Adipocyte (in vitro differentiated cells): Measurements from ENCODE around the gene UVRAG.

Experiments used
- DNase-seq: peaks from one replicate; pipeline ENCODE4 v3.0.0-alpha.2; 2015; ENCODE audit warnings: low read depth
- H3K27me3 ChIP-seq: replicated peaks from 2 replicates; pipeline ENCODE4 v1.7.0; 2013; ENCODE audit warnings: mild to moderate bottlenecking, low read length, moderate library complexity; ENCODE audit not compliant: control insufficient read depth, insufficient read depth
- H3K36me3 ChIP-seq: 2 replicates; pipeline ENCODE4 v1.7.0; 2013; ENCODE audit warnings: low read length, mild to moderate bottlenecking, moderate library complexity; ENCODE audit not compliant: control insufficient read depth, insufficient read depth, severe bottlenecking
- H3K4me1 ChIP-seq: 2 replicates; pipeline ENCODE4 v1.7.0; 2013; ENCODE audit warnings: mild to moderate bottlenecking, low read length, moderate library complexity; ENCODE audit not compliant: control insufficient read depth, insufficient read depth
- H3K4me3 ChIP-seq: 2 replicates; pipeline ENCODE4 v1.7.0; 2013; ENCODE audit warnings: mild to moderate bottlenecking, low read length, moderate library complexity
- H3K9ac ChIP-seq: 2 replicates; pipeline ENCODE4 v1.7.0; 2013; ENCODE audit warnings: mild to moderate bottlenecking, low read length, moderate library complexity
- H3K9me3 ChIP-seq: 2 replicates; pipeline ENCODE4 v1.7.0; 2013; ENCODE audit warnings: mild to moderate bottlenecking, low read length, moderate library complexity; ENCODE audit not compliant: control insufficient read depth

Gene UVRAG

DNA sequence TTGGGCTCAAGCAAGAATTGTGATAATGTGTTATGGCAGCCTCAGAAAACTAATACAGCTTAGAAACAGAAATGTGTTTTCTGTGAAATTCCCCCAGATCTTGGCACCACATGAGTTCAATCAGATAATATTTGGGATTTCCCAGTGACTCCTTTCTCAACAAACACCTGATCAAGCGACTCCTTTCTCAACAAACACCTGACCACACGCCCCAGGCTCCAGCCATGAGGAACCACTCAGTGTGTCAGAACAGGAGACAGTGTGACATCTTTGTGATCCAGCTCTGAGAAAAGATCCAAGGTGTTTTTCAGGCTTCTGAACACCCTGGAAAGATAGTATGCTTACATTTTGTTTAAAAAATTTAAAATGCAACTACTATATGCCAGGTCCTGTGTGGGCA, 1.9 kb upstream of the UVRAG start:
- Histone ChIP-seq H3K4me1 (peaks cover 37% of the 10 kb centered on the region), H3K4me3 (no peak overlapping the region), H3K9ac (no peak overlapping the region), H3K36me3 (no peaks in the 10 kb centered on the region), H3K9me3 (no peaks in the 10 kb centered on the region), H3K27me3 (no peaks in the 10 kb centered on the region)
- DNase-seq, result no peak

DNA sequence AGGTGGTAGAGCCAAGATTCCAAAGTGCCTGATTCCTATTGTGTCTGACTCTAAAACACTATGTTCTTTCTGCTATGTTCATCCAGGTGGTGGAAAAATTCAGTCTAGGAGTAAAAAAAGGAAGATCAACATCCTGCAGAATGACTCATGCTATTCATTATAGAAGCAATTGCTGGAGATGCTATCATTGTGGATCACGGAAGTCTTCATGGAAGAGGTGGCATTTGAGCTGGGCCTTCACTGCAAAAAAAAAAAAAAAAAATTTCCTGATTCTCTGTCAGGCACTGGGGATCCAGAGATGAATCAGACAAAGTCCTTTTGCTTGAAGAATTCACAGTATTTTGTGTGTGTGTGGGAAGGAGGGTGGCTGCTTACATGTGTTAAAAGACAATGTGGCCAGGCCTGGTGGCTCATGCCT, 1.4 kb upstream of the UVRAG start:
- no peak for DNase-seq
- peaks cover 37% of the 10 kb centered on the region for H3K4me1 ChIP-seq
- H3K9ac ChIP-seq, result peak overlapping the region; percentile 81
- no peaks in the 10 kb centered on the region for H3K36me3 ChIP-seq
- H3K27me3 ChIP-seq, result no peaks in the 10 kb centered on the region
- peak overlapping the region; percentile 98 for H3K4me3 ChIP-seq
- no peaks in the 10 kb centered on the region for H3K9me3 ChIP-seq

DNA sequence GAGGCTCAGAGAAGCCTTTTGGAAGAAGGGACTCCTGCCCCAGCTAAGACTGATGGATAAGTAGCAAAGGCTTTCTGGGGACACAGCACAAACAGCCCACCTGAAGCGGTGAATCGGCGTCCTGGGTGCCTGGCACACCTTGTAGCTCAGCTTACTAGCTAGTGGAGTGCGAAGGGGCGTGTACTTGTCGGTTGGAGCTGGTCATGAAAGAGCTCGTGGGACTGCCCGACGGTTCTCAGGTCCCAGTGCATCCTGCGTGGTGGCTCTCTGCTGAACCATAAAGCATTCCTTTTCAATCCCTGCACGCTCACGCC, 690 bp upstream of the UVRAG start:
- no peaks in the 10 kb centered on the region for H3K9me3 ChIP-seq

DNA sequence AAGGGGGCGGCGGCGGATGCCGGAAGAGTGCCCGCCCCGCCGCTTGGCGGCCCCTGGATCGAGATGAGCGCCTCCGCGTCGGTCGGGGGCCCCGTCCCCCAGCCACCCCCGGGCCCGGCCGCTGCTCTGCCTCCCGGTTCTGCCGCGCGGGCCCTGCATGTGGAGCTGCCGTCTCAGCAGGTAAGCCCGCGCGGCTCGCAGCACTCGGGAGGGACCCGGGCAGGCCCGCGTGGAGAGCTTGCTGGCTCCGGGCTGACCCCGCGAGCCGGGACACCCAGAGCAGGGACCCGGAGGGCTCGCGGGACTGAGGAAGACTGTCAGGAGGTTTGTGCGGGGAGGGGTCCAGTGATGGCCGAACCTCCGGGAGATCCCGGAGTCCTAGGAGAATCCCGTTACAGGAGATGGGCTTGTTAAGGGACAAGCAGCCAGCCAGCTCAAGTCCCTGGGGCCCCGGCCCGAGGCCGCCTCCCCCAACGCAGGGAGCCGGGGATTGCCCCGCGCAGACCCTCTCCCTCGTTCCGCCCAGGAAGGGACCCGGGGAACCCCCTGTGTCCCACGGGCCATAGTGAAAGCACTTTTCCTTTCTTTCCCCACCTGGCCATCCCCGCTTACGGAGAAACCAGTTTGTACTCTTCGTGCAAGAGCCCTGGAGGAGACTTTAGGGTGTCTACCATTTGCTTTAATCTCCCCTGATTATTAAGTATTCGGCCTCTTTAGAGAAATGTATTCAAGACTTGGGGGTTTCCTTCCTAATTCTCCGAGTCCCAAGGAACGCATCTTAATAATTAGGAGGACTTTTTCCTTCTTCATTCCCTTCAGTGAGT, 547 bp downstream of the UVRAG start:
- peak overlapping the region; percentile 96 for H3K9ac ChIP-seq
- H3K4me1 ChIP-seq, result peaks cover 45% of the 10 kb centered on the region
- H3K4me3 ChIP-seq, result peak overlapping the region; percentile 98
- no peaks in the 10 kb centered on the region for H3K27me3 ChIP-seq
- H3K36me3 ChIP-seq, result no peaks in the 10 kb centered on the region
- peak; percentile 68 for DNase-seq
- no peaks in the 10 kb centered on the region for H3K9me3 ChIP-seq

More for the DNA sequence above, 690 bp upstream of the UVRAG start:
- Histone ChIP-seq H3K27me3 (no peaks in the 10 kb centered on the region), H3K4me3 (peak overlapping the region; percentile 98), H3K9ac (peak overlapping the region; percentile 81), H3K36me3 (no peaks in the 10 kb centered on the region), H3K4me1 (peaks cover 44% of the 10 kb centered on the region)
- DNase-seq, result no peak

DNA sequence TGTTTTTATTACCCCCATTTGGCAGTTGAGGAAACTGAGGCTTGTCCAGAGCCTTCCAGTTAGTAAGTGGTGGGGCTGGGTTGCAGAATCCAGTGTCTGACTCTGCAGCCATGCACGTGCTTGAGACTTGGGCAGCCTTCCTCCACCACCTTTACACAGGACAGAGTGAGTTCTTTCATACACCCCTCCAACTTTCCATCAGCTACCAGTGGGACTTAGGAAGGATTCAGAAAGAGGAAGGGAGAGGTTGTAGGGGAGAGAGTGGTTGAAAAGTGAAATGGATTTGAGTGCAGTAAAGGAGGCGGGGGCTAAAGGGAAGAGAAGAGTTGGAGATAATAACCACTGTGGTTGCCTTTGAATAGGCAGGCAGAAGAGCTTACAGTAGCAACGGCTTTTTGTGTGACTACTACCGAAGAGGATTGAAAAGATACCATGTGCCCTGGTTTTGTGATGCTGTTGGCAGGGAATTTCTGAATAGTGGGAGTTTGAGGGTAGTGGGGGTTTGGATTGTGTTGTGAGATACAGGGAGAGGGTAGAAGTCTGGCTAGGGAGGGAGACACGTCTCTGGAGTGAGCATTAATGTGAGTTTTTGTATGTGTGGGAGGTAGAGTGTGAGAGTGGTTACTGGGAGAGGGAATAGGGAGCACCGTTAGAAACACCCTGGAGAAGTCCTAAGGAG, 1.7 kb downstream of the UVRAG start:
- Histone ChIP-seq H3K9me3 (no peaks in the 10 kb centered on the region), H3K27me3 (no peaks in the 10 kb centered on the region), H3K36me3 (no peaks in the 10 kb centered on the region), H3K4me3 (peak overlapping the region; percentile 98), H3K4me1 (peaks cover 51% of the 10 kb centered on the region), H3K9ac (peak overlapping the region; percentile 96)
- no peak for DNase-seq

DNA sequence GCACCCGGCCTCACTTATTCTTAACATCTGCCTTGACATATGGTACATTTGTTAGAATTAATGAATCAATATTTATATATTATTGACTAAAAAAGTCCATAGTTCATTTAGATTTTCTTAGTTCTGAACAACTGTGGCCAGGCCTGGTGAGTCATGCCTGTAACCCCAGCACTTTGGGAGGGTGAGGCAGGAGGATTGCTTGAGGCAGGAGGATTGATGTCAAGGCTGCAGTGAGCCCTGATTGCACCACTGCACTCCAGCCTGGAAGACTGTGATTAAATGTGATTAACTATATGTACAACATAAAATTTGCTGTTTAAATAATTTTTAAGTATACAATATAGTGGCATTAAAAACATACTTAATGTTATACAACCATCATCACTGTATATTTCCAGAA, 5.6 kb downstream of the UVRAG start:
- peak; percentile 63 for DNase-seq
- H3K9me3 ChIP-seq, result no peaks in the 10 kb centered on the region
- no peak overlapping the region for H3K4me3 ChIP-seq

DNA sequence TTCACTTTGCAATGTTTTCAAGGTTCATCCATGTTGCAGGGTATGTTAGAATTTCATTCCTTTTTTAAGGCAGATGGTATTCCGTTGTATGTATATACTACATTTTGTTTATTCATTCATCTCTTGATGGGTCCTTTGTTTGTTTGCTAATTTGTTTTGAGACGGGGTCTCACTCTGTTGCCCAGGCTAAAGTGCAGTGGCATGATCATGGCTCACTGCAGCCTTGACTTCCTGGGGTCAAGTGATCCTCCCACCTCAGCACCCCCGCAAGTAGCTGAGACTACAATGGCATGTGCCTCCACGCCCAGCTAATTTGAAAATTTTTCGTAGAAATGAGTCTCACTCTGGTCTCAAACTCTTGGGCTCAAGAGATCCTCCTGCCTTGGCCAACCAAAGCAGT, 6.2 kb downstream of the UVRAG start:
- Histone ChIP-seq H3K36me3 (no peaks in the 10 kb centered on the region), H3K4me1 (peaks cover 46% of the 10 kb centered on the region), H3K27me3 (no peaks in the 10 kb centered on the region), H3K4me3 (no peak overlapping the region), H3K9me3 (no peaks in the 10 kb centered on the region), H3K9ac (no peak overlapping the region)
- DNase-seq, result no peak

More for the DNA sequence above, 5.6 kb downstream of the UVRAG start:
- no peaks in the 10 kb centered on the region for H3K36me3 ChIP-seq
- no peaks in the 10 kb centered on the region for H3K27me3 ChIP-seq
- no peak overlapping the region for H3K9ac ChIP-seq
- peaks cover 47% of the 10 kb centered on the region for H3K4me1 ChIP-seq

DNA sequence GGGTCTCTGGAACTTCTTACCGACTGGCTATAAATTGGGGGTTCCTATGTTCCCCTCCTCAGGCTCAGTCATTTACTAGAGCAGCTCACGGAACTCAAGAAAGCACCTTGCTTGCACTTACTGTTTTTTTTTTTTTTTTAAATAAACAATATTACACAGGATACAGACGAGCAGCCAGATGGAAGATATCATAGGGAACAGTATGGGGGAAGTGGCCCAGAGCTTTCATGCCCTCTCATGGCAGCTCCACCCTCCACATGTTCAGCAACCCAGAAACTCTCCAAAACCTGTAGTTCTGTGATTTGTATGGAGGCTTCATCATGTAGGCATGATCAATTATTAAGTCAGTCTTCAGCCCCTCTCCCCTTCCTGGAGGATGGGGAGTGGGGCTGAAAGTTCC, 7.5 kb downstream of the UVRAG start:
- H3K36me3 ChIP-seq, result no peaks in the 10 kb centered on the region
- H3K4me3 ChIP-seq, result no peak overlapping the region
- H3K4me1 ChIP-seq, result peaks cover 44% of the 10 kb centered on the region
- no peaks in the 10 kb centered on the region for H3K9me3 ChIP-seq
- no peak for DNase-seq
- no peaks in the 10 kb centered on the region for H3K27me3 ChIP-seq
- H3K9ac ChIP-seq, result no peak overlapping the region

DNA sequence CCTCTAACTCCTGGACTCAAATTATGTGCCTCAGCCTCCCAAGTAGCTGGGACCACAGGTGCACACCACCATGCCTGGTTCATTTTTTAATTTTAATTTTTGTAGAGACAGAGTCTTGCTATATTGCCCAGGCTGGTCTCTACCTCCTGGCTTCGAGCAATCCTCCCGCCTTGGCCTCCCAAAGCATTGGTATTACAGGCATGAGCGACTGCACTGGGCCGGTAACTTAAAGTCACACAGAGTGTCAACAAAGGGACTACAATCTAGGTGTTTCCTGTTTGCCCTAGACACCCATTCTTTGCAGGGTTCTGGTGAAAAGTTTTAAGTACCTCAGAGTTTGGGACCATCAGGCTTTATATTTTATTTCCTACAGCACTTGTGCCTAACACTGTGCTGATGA, 8.4 kb downstream of the UVRAG start:
- Histone ChIP-seq H3K4me1 (peaks cover 52% of the 10 kb centered on the region), H3K27me3 (no peaks in the 10 kb centered on the region), H3K36me3 (no peaks in the 10 kb centered on the region), H3K9me3 (no peaks in the 10 kb centered on the region), H3K9ac (peak overlapping the region; percentile 62), H3K4me3 (no peak overlapping the region)
- no peak for DNase-seq

DNA sequence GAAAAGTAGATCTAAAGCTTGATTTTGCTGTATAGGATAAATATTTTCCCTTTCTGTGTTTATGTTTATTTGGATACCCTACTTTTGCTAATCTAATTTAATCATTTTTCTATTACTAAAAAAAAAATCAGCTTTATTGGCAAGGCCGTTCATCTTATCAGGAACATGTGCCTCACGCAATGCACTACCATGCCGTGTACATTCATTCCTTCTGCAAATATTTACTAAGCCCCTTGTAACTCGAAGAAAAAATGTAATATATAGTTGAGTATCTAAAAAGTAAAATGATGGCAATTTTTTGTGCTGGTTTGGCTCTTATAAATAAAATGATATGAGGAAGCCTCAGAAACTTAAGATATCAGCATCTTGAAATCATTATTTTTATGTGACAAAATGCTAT, 8.9 kb downstream of the UVRAG start:
- no peaks in the 10 kb centered on the region for H3K27me3 ChIP-seq
- no peaks in the 10 kb centered on the region for H3K36me3 ChIP-seq
- no peaks in the 10 kb centered on the region for H3K9me3 ChIP-seq
- peak overlapping the region; percentile 63 for H3K4me3 ChIP-seq
- peaks cover 52% of the 10 kb centered on the region for H3K4me1 ChIP-seq
- no peak for DNase-seq
- peak overlapping the region; percentile 62 for H3K9ac ChIP-seq

DNA sequence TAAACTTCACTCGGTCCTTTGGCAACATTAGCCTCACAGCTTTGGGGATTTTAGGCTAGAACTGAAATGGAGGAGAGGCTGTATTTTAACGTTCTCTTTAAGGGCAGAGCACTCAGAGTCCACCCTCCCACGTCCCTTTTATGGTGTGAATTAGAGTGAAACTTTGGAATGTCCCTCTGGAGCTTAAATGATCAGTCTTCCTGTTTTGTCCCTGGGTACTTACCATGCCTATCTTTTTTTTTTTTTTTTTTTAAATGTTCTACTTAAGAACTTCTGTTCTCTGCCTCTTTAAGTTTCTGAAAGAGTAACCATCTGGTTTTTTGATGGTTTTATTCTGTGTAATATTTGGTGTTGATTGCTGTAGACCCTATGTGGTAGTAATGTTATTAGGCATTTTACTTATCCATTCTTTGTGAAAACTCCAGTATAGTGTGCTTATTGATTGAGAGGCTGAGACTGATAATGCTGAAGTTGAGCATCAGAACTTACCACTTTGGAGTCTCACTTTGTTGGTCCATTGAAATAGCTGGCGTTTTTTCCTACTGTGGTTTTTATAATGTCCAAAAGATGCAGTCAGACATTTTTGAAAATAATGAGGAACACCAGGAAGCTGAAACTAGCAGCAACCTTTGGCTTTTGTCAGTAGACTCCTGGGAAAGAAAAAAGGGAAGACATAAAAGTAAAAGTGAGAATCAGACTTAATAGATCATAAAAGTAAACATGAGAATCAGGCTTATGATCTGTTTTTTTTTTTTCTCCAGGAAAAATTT, 11.6 kb downstream of the UVRAG start:
- peak overlapping the region; percentile 61 for H3K4me3 ChIP-seq
- no peaks in the 10 kb centered on the region for H3K9me3 ChIP-seq
- no peaks in the 10 kb centered on the region for H3K36me3 ChIP-seq
- H3K9ac ChIP-seq, result peak overlapping the region; percentile 76
- H3K27me3 ChIP-seq, result no peaks in the 10 kb centered on the region
- H3K4me1 ChIP-seq, result peaks cover 55% of the 10 kb centered on the region
- DNase-seq, result peak; percentile 46
